Measurements from ENCODE around the gene TANGO2.

The TANGO2 gene

GRCh38 chr22:20088263-20088648 lies 67.3 kb downstream of the TANGO2 start:
- no peak for TF ChIP-seq CTCF (IDR thresholded peaks at IDR 0.05; ENCODE audit: borderline replicate concordance, insufficient read depth, low read depth, low read length)

GRCh38 chr22:20089226-20089976 lies 68.5 kb downstream of the TANGO2 start:
- TF ChIP-seq CTCF (IDR thresholded peaks at IDR 0.05; ENCODE audit: borderline replicate concordance, insufficient read depth, low read depth, low read length): no peak
- no peak overlapping the region for H3K4me3 ChIP-seq (ENCODE audit: low read depth, low read length)

More at GRCh38 chr22:20088263-20088648, 67.3 kb downstream of the TANGO2 start:
- no peak overlapping the region for H3K4me3 ChIP-seq (ENCODE audit: low read depth, low read length)

GRCh38 chr22:20089977-20090729 lies 69.2 kb downstream of the TANGO2 start:
- no peak overlapping the region for H3K4me3 ChIP-seq (ENCODE audit: low read depth, low read length)
- TF ChIP-seq CTCF (IDR thresholded peaks at IDR 0.05; ENCODE audit: borderline replicate concordance, insufficient read depth, low read depth, low read length): no peak

GRCh38 chr22:20090730-20091240 lies 69.9 kb downstream of the TANGO2 start:
- H3K4me3 ChIP-seq (ENCODE audit: low read depth, low read length): no peak overlapping the region
- TF ChIP-seq CTCF (IDR thresholded peaks at IDR 0.05; ENCODE audit: borderline replicate concordance, insufficient read depth, low read depth, low read length): no peak

- H3K4me3 ChIP-seq (ENCODE audit: low read depth, low read length): no peak overlapping the region
- no peak for TF ChIP-seq CTCF (IDR thresholded peaks at IDR 0.05; ENCODE audit: borderline replicate concordance, insufficient read depth, low read depth, low read length)
Observed at GRCh38 chr22:20091690-20092476, 71.0 kb downstream of the TANGO2 start.

- no peak for TF ChIP-seq CTCF (IDR thresholded peaks at IDR 0.05; ENCODE audit: borderline replicate concordance, insufficient read depth, low read depth, low read length)
Observed at GRCh38 chr22:20092477-20092854, 71.6 kb downstream of the TANGO2 start.

More at GRCh38 chr22:20092477-20092854, 71.6 kb downstream of the TANGO2 start:
- H3K4me3 ChIP-seq (ENCODE audit: low read depth, low read length): no peak overlapping the region
